ENCODE results near the gene ACTR8. TPM values are rescaled to one million over a fixed set of nuclear protein-coding genes. Genes with fewer than 3 reads are reported as not detected.

ACTR8 gene
- polyA plus RNA-seq, 3 donors: 41.8 to 46.7 (median 46.3) TPM

DNA sequence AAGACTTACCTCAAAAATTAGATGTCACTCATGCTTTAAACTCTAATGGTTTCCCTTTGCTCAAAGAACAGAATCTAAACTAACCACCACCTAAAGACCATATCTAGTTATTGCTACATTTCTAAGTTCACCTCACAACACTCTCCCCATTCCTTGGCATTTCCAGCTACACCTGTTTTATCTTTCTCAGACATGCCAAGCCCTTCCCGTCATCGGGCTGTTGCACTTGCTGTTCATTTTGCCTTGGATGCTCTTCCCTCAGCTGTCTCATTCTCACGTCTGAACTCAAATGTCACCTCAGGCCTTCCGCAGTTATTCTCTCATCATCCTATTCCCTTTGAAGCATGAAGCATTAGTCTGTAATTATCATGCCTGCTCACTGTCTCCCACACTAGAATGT is 1.1 kb upstream of the ACTR8 start:
- no peak for DNase-seq

- DNase-seq: no peak
Measured at GRCh38 chr3:53880396-53881345, 1.3 kb downstream of the ACTR8 start.

DNA sequence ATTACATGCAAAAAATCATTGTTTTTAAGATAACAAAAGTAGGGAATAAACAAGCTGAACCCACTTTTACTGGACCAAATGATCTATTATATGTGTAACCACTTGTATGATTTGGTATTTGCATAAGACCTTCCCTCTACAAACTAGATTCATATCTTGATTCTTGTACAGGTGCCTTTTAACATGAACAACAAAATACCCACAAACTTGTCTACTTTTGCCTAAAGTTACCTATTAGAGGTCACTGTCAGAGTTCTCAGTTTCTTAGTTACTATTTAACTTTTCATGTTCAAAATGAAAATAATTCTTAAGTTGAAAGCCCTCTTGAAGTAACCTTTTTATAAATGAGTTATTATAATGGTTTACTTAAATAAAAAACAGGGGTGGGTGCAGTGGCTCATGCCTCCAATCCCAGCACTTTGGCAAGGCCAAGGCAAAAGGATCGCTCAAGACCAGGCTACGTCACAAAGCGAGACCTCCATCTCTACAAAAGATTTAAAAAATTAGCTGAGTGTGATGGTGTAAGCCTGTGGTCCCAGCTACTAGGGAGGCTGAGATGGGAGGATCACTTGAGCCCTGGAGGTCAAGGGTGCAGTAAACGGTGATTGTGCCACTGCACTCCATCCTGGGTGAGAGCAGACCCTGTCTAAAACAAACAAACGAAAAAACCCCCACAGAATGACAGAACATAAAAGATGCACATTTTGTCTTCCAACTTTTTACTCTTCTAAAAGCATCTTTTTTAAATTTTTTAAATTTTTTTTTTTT is 16.0 kb downstream of the ACTR8 start:
- DNase-seq: no peak

- no peak for DNase-seq
Measured at GRCh38 chr3:53863145-53863544, 18.8 kb downstream of the ACTR8 start.

- no peak for DNase-seq
Measured at GRCh38 chr3:53862241-53862640, 19.7 kb downstream of the ACTR8 start.

DNA sequence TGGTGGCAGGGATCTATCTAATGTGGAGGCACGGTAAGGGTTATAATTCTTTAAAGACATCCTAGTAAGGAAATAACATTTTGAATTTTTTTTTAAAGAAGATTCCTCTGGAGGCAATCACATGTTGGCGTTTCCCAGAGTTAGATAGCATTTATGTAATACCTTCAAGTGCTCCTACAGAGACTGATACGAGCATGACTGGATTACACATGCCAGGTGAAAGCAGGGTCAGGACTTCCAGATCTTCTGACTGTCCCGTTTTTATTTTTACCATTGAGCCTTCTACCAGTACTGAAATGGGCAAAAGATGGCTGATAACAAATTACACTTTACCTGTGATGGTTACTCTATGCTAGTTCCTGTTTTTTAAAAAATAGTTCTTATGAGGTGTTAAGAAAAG is 21.8 kb downstream of the ACTR8 start:
- no peak for DNase-seq

DNA sequence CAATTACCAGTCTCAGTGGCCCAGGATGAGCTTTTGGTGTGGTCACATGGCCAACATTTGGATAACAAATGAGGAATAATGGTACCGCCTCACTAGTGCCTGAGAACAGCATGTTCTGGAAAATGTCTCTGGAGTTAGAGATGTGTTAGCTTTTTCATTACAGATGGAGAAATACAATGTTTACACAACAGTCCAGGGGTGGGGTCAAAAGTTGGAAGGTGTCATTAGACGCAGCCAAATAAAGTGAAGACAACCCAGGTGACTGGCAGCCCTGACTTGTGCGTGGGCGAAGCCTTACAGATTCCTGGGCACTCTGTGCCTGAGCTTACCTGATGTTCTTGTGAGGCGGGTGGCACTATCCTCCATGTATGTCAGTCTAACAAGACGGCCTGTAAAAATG is 22.8 kb downstream of the ACTR8 start:
- DNase-seq: no peak

- DNase-seq: no peak
Measured at GRCh38 chr3:53858096-53858741, 23.7 kb downstream of the ACTR8 start.

DNA sequence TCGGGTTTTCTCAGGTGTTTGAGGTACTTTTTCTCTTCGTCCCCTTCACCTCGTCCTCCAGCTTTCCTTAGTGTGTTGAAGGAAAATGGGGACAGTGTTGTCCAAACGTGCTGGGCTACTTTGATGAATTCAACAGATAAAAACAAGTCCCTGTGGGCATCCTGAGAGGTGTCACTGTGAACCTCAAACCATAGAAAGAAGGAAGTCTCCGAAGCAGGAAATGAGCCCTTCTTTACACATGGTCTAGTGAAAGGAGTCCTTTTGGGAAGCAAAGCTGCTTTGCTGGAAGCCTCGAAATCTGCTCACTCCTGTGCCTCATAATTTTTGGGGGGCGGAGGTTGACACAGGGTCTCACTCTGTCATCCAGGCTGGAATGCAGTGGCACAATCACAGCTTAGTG is 25.0 kb downstream of the ACTR8 start:
- no peak for DNase-seq

DNA sequence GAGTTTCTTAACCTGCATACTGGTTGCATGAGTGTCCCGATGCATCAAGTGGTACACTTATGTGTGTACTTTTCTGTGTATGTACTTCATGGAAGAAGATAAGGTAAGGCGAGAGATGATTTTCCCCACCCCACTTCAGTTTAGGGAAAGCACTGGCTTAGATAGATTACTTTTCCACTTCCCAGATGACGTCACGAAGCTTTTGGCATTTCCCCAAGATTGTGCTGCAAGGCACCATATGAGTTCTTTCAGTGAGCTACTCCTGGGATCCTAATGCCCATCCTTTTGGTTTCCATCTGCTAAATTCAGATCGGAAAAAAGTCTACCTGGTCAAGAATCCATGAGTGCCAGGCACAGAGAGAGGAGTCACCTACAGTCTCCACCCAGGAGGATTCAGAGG is 31.1 kb downstream of the ACTR8 start:
- no peak for DNase-seq

DNA sequence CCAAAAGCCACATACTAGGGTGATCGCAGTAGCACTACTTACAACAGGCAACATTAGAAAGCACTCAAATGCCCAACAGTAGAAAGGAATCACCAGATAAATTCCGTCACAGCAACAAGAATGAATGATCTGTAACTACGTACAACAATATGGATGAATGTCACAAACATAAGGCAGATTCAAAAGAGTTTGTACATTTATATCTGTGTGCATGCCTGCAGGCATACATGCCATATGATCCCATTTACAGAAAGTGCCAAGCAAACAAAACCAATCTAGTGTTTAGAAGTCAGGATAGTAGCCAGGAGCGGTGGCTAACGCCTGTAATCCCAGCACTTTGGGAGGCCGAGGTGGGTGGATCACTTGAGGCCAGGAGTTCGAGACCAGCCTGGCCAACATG is 32.0 kb downstream of the ACTR8 start:
- DNase-seq: no peak

DNA sequence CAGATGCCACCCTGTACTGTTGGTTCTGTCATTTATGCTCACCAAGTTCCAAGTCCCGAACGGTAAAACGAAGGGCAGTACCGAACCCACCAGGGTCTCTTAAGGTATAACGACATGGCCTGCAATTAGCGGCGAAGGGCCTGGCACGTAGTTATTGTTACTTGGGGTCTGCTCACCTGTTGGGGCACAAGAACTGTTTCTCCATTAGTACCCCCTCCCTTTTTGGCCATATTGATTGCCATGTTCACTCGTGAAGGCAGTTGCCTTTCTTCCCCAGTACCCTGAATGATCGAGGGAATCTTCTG is 35.1 kb downstream of the ACTR8 start:
- DNase-seq: no peak

- DNase-seq: peak; percentile 52
Measured at GRCh38 chr3:53846134-53846850, 35.7 kb downstream of the ACTR8 start, which contains the start of the genes CHDH and IL17RB. CHDH (minus strand) TSS chr3:53846419; CDS start chr3:53824008, 22,411 bp downstream. IL17RB (plus strand) TSS chr3:53846568; CDS start chr3:53846589, 21 bp downstream.

GRCh38 chr3:53845881-53846133 is 36.1 kb downstream of the ACTR8 start:
- no peak for DNase-seq

DNA sequence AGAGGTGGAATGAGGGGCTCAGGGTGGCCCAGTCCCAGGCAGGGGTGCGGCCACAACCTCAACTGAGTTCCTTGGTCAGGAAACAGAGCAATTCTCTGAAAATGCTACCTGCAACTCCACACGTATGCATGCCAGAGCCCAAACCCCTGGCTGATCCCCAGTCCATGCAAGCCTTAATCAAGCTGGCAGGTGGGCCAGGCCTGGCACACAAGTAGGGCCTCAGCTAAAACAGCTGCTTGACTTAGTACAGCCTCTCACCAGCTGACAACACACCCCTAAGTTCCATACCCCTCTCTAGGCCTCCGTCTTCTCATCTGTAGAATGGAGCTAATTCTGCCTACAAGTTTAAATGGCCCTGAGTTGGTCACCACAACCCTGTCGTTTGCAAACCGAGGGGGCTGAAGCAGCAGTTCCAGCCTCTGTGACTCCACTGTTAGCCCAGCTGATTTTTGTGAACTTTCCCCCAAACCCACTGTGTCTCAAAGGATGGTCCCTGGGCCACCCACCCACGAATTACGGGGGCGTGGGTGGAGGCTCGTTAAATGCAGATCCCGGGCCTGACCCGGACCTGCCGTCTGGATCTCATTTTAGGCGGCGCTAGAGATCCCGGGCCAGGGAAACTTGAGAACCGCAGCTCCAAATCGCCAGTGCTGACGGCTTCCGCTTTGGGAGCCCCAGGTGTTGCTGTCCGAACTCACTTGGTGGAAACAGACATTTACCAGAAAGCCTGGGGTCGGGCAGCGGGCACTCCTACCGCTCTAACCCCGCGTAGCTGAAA is 36.7 kb downstream of the ACTR8 start:
- DNase-seq: peak; percentile 62

- DNase-seq: no peak
Measured at GRCh38 chr3:53844262-53845102, 37.5 kb downstream of the ACTR8 start.

- no peak for DNase-seq
Measured at GRCh38 chr3:53843195-53844177, 38.5 kb downstream of the ACTR8 start.

DNA sequence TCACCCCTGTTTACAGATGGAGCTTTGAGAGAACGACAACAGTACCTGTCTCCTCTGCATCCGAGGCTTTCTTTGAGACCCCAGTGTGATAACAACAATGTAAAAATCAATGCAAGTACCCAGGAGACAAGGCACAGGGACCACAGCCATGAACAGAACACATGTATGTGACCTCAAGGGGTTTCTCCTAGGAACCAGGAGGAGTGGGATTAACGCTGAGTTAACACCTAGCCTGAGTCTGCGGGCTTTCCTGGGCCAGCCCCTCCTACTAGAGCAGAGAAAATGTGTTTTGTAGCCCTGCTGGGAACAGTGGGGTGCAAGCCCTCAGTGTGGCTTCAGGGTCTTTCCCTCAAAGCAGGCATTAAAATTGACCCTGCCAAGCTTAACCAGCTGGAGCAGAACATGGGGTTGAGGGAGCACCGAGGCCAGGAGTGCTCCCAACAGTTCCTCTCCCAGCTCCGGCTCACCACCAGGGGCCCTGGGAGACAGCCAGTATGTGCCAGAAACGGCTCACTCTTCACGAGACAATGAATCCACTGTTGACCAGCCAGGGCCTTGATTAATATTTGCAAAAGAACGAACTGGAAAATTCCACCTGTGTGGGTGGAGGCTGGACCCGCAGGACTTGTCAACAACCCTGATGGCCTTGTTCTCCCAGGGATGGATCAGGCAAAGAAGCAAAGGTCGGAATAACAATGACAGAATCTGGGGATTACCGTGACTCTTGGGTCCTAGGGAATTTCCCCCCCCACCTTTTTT is 39.3 kb downstream of the ACTR8 start:
- DNase-seq: peak; percentile 43
